CD4-positive, alpha-beta T cell (primary cell): ENCODE data around the gene STPG4. TPM values are rescaled to one million over a fixed set of nuclear protein-coding genes. Genes with fewer than 3 reads are reported as not detected.

Experiments used
- ATAC-seq: fragments of 200-7000 bp; cut with Tn5 transposase; one replicate; pipeline ENCODE4 v1.10.0; 2022; ENCODE audit warnings: mild to moderate bottlenecking; ENCODE audit not compliant: poor library complexity
- CTCF ChIA-PET: fragments of 350-600 bp; sonication (Branson Sonifier 250); formaldehyde crosslinking; loops from one replicate; lab custom pipeline; 2021; ENCODE audit warnings: antibody characterized with exemption, inconsistent platforms; lab: Charles Lee
- POLR2A ChIA-PET: fragments of 350-600 bp; sonication (Branson Sonifier 250); formaldehyde crosslinking; loops from one replicate; lab custom pipeline; 2021; ENCODE audit warnings: antibody characterized with exemption, inconsistent platforms; lab: Charles Lee
- DNase-seq, 14 experiments: peaks; one replicate each; pipeline ENCODE4 v3.0.0-alpha.2; 2013 to 2020; ENCODE audit warnings: mixed read lengths in 2 of 14
- H3K27ac ChIP-seq, 2 donors: one replicate each; pipeline versions ENCODE4 v1.5.1 to v1.7.0; 2013; ENCODE audit warnings: low read length in 2 of 2, low read depth in 1 of 2, mild to moderate bottlenecking in 1 of 2
- H3K27me3 ChIP-seq, 2 experiments: 1 replicate in 1 of 2; 2 replicates in 1 of 2; pipeline versions ENCODE4 v1.6.1 to v1.7.0; 2013; ENCODE audit warnings: low read length in 2 of 2, control low read depth in 1 of 2, mild to moderate bottlenecking in 1 of 2, moderate library complexity in 1 of 2; ENCODE audit not compliant: insufficient read depth in 2 of 2, control insufficient read depth in 1 of 2
- H3K36me3 ChIP-seq: one replicate; pipeline ENCODE4 v1.6.1; 2013; ENCODE audit warnings: low read length, control low read depth; ENCODE audit not compliant: insufficient read depth
- H3K4me1 ChIP-seq: one replicate; pipeline ENCODE4 v1.6.1; 2013; ENCODE audit warnings: low read length, control low read depth; ENCODE audit not compliant: insufficient read depth
- H3K4me3 ChIP-seq: one replicate; pipeline ENCODE4 v1.5.1; 2013; ENCODE audit warnings: mild to moderate bottlenecking, low read length, moderate library complexity
- H3K9me3 ChIP-seq, 2 experiments: 1 replicate in 1 of 2; 2 replicates in 1 of 2; pipeline versions ENCODE4 v1.6.1 to v1.7.0; 2013; ENCODE audit warnings: low read length in 2 of 2, mild to moderate bottlenecking in 2 of 2, control low read depth in 1 of 2, moderate library complexity in 1 of 2; ENCODE audit not compliant: control insufficient read depth in 1 of 2, insufficient read depth in 1 of 2
- H3K27ac Mint-ChIP-seq: one replicate; pipeline ENCODE4 v1.8.0; 2020; ENCODE audit warnings: mixed read lengths
- H3K27me3 Mint-ChIP-seq: one replicate; pipeline ENCODE4 v1.8.0; 2021; ENCODE audit warnings: mixed read lengths
- H3K36me3 Mint-ChIP-seq: one replicate; pipeline ENCODE4 v1.8.0; 2021; ENCODE audit warnings: low read depth, mixed read lengths
- H3K4me1 Mint-ChIP-seq: one replicate; pipeline ENCODE4 v1.8.0; 2021; ENCODE audit warnings: low read depth, mixed read lengths
- H3K4me3 Mint-ChIP-seq: one replicate; pipeline ENCODE4 v1.8.0; 2020; ENCODE audit warnings: mild to moderate bottlenecking, mixed read lengths
- H3K9me3 Mint-ChIP-seq: one replicate; pipeline ENCODE4 v1.8.0; 2020; ENCODE audit warnings: mixed read lengths
- intact Hi-C, 2 experiments: fragments of 100-400 bp; cut with DNase I in 1 of 2; cut with micrococcal nuclease in 1 of 2; formaldehyde crosslinking; loops; one replicate each; pipeline versions ENCODE4 v1.15.1 to v1.9.0; 2023 to 2025; cut with DNase I, micrococcal nuclease
- total RNA-seq, 174 experiments: library from RNA in 2 of 174; stranded (reverse) in 2 of 174; gene quantifications; one replicate each; pipeline ENCODE4 v1.2.3 and lab custom pipeline; 2021 to 2026
- TF ChIP-seq, protein P1 (sequence below): fragments of 200-600 bp; IDR thresholded peaks from one replicate; pipeline ENCODE4 v1.8.0; 2022; ENCODE audit warnings: antibody characterized with exemption, mild to moderate bottlenecking

STPG4 gene
- total RNA-seq, 2 experiments from 2014 or later, result not detected

DNA sequence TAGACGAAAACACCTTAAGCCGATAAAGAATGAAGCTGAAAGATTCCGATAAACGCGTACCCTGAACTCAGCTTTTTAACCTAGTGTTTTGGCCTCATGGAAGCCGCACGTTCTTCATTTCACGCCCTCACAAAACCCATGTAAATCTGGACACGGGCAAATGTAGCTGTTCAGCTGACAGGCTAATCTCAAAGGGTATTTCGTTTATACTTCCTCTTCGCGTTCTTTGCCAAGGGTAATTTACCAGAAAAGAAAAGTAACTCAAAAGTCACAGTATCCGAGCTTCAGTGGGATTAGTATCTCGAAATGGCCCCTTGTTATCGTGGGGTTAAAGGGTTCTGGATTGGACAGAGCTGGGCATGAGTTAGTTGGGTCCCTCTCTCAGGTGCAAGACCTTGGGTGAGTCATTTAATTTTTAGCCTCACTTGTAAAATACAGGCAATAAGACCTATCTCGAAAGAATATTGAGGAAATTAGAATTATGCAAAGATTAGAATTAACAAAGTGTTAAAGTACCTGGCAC lies 22.0 kb upstream of the STPG4 start:
- Histone ChIP-seq H3K27ac (peak overlapping the region; percentile 100), H3K4me1 (peaks cover 15% of the 10 kb centered on the region), H3K27me3 (no peaks in the 10 kb centered on the region), H3K9me3 (no peaks in the 10 kb centered on the region), H3K4me3 (peak overlapping the region; percentile 94), H3K36me3 (no peaks in the 10 kb centered on the region)
- intact Hi-C loops, result no loop called here
- peaks cover 16% of the 10 kb centered on the region for H3K27me3 Mint-ChIP-seq
- ATAC-seq (no peak), DNase-seq (peak in 1 of 14 experiments; percentile 7)
- TF ChIP-seq, protein P1, sequence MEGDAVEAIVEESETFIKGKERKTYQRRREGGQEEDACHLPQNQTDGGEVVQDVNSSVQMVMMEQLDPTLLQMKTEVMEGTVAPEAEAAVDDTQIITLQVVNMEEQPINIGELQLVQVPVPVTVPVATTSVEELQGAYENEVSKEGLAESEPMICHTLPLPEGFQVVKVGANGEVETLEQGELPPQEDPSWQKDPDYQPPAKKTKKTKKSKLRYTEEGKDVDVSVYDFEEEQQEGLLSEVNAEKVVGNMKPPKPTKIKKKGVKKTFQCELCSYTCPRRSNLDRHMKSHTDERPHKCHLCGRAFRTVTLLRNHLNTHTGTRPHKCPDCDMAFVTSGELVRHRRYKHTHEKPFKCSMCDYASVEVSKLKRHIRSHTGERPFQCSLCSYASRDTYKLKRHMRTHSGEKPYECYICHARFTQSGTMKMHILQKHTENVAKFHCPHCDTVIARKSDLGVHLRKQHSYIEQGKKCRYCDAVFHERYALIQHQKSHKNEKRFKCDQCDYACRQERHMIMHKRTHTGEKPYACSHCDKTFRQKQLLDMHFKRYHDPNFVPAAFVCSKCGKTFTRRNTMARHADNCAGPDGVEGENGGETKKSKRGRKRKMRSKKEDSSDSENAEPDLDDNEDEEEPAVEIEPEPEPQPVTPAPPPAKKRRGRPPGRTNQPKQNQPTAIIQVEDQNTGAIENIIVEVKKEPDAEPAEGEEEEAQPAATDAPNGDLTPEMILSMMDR, result no peak
- H3K9me3 Mint-ChIP-seq, result no peaks in the 10 kb centered on the region
- H3K27ac Mint-ChIP-seq, result peak overlapping the region; percentile 99
- H3K36me3 Mint-ChIP-seq, result peaks cover 34% of the 10 kb centered on the region
- H3K4me1 Mint-ChIP-seq, result peaks cover 54% of the 10 kb centered on the region
- ChIA-PET POLR2A (no interaction called here), CTCF (no interaction called here)
- peak overlapping the region; percentile 97 for H3K4me3 Mint-ChIP-seq

DNA sequence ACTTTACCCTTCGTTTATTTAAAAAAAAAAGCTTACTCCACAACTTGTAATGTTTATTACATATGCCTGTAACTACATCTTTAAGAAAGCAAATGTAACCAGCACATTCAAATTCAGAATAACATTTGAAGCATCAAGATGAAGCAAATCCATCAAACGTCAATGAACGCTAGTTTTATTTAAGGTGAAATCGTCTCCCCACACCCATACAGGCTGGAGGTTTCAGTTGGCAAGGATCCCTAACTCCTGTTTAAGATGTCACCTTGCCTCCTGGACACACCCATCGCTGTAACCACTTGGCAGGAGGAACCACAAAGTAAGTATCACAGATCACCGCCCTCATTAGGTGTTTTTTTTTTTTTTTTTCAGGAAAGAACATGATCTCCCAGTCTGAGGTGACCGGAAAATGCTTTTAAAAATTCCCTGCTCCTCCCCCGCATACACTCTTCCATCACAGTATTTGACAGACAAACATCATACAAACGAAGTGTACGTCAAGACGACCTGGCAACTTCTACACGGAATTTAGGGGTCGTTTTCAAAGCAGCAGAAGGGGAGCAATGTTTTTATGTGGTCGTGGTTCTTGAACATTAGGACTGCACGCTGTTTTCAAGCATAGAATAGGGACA lies 19.7 kb upstream of the STPG4 start:
- Histone ChIP-seq H3K4me1 (peaks cover 17% of the 10 kb centered on the region), H3K36me3 (peaks cover 9% of the 10 kb centered on the region), H3K4me3 (peak overlapping the region; percentile 94), H3K27me3 (no peaks in the 10 kb centered on the region), H3K27ac (peak overlapping the region; percentile 70 to 71), H3K9me3 (no peaks in the 10 kb centered on the region)
- Mint-ChIP-seq H3K9me3 (no peaks in the 10 kb centered on the region), H3K36me3 (peaks cover 51% of the 10 kb centered on the region), H3K27me3 (peaks cover 16% of the 10 kb centered on the region), H3K4me3 (peak overlapping the region; percentile 98), H3K4me1 (peaks cover 76% of the 10 kb centered on the region), H3K27ac (peak overlapping the region; percentile 99)
- DNase-seq (peak in 8 of 14 experiments; percentile 8 to 74 (median 41)), ATAC-seq (peak; percentile 9)
- TF ChIP-seq, protein P1, result no peak
- ChIA-PET CTCF (interaction anchor here (0.6 to 1.0 kb wide), 2 partner anchors 148 to 524 kb away, joined by 3 read pairs; no protein-coding TSS in a partner anchor), POLR2A (interaction anchor here (1.6 to 1.9 kb wide), 2 partner anchors 10 to 103 kb away, joined by 3 to 9 read pairs; no protein-coding TSS in a partner anchor)
- intact Hi-C loops, result no loop called here

DNA sequence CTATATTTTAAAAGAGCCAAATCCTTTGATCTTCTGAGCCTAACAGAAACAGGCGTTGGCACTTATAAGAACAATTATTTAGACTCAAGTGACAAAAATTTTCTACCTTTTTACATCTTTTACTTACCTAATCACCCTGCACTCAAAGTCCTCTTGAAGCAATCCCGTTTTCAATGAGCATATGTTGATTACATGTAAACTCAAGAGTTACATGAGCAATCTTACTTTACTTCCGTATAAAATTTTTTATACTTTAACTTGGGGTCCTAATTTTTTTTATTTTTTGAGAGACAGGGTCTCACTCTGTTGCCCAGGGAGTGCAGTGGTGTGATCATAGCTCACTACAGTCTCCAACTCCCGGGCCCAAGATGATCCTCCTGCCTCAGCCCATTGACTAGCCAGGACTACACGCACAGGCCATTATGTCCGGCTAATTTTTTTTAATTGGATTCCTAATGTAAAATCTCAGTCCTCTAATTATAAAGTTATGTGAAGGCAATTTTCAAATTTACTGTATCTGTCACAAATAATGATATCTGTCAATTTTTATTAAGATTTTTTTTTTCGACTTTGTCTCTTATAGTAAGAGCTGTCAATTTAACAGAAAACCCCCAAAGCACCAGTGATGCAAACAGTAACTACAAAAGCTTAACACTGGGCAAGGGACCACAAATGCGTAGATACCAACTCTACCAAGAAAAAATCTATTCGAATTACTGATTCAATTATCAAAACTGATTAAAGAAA lies 19.1 kb upstream of the STPG4 start:
- ATAC-seq (no peak), DNase-seq (peak in 3 of 14 experiments; percentile 13 to 58 (median 48))
- H3K36me3 ChIP-seq, result peaks cover 16% of the 10 kb centered on the region
- intact Hi-C loops, result no loop called here
- ChIA-PET POLR2A (interaction anchor here (0.6 to 1.9 kb wide), 4 partner anchors 9 to 229 kb away, joined by 3 to 9 read pairs (median 4); partner anchors contain the start of gene MSH2), CTCF (interaction anchor here (0.6 to 1.3 kb wide), 3 partner anchors 9 to 524 kb away, joined by 3 read pairs; no protein-coding TSS in a partner anchor)
- Mint-ChIP-seq H3K4me1 (peaks cover 83% of the 10 kb centered on the region), H3K27me3 (peaks cover 16% of the 10 kb centered on the region), H3K4me3 (peak overlapping the region; percentile 98), H3K9me3 (no peaks in the 10 kb centered on the region), H3K27ac (peak overlapping the region; percentile 99), H3K36me3 (peaks cover 58% of the 10 kb centered on the region)
- H3K4me1 ChIP-seq, result peaks cover 17% of the 10 kb centered on the region
- TF ChIP-seq, protein P1, result no peak
- peak overlapping the region in 1 of 2 donors; percentile 71 for H3K27ac ChIP-seq
- no peaks in the 10 kb centered on the region for H3K27me3 ChIP-seq
- H3K4me3 ChIP-seq, result peak overlapping the region; percentile 94
- H3K9me3 ChIP-seq, result no peaks in the 10 kb centered on the region
